Testis (tissue), 2 donors: ENCODE results near the gene EXOSC6.
"Not testable (repeated sequence)": the region's sequence is repeated elsewhere in the genome, so short reads cannot be mapped to it uniquely, and the experiment has no call there.

Experiments
- CTCF ChIP-seq, 3 experiments: fragments of 450-650 bp in 2 of 3; fragments of 200-600 bp in 1 of 3; sonication (generic) in 1 of 3; IDR thresholded peaks; one replicate each; pipeline ENCODE4 v1.5.1; 2016 to 2019; ENCODE audit warnings: antibody characterized with exemption in 3 of 3, mild to moderate bottlenecking in 2 of 3, moderate library complexity in 1 of 3
- POLR2A ChIP-seq: fragments of 450-650 bp; IDR thresholded peaks from one replicate; pipeline ENCODE4 v1.6.1; 2017; ENCODE audit warnings: antibody characterized with exemption, mild to moderate bottlenecking, moderate library complexity

GRCh38 chr16:70206382-70206781 lies 45.4 kb downstream of the EXOSC6 start:
- not testable (repeated sequence) for TF ChIP-seq CTCF (IDR thresholded peaks at IDR 0.05); POLR2A
